Measurements from ENCODE around the gene NUCB1. TPM values are rescaled to one million over a fixed set of nuclear protein-coding genes. Genes with fewer than 3 reads are reported as not detected.

The NUCB1 gene
- polyA plus RNA-seq, 5 donors, result 137 to 239 (median 180) TPM

Other genes with a start within 250 kb of the NUCB1 start
- gene NTN5, start 227.3 kb upstream of the NUCB1 start, polyA plus RNA-seq (ENCODE audit: insufficient read depth in 1 of 5, insufficient read length in 5 of 5, low replicate concordance in 1 of 5), result 1 to 10 TPM in 3 of 5 donors, under 1 TPM in 2; 0.43 to 2.2 (median 1.5) TPM
- 1 to 10 TPM; 1.5 to 3.2 (median 2.3) TPM for gene FUT2, start 204.3 kb upstream of the NUCB1 start, polyA plus RNA-seq (ENCODE audit: insufficient read depth in 1 of 5, insufficient read length in 5 of 5, low replicate concordance in 1 of 5)
- gene MAMSTR, start 180.6 kb upstream of the NUCB1 start, polyA plus RNA-seq (ENCODE audit: insufficient read depth in 1 of 5, insufficient read length in 5 of 5, low replicate concordance in 1 of 5), result 10 to 100 TPM in 1 of 5 donors, 1 to 10 TPM in 4; 4.3 to 11.8 (median 4.6) TPM
- 10 to 100 TPM; 14.6 to 29.8 (median 17.7) TPM for gene RASIP1, start 159.7 kb upstream of the NUCB1 start, polyA plus RNA-seq (ENCODE audit: insufficient read depth in 1 of 5, insufficient read length in 5 of 5, low replicate concordance in 1 of 5)
- gene IZUMO1, start 153.4 kb upstream of the NUCB1 start, polyA plus RNA-seq (ENCODE audit: insufficient read depth in 1 of 5, insufficient read length in 5 of 5, low replicate concordance in 1 of 5), result 1 to 10 TPM in 4 of 5 donors, under 1 TPM in 1; 0.40 to 2.1 (median 1.6) TPM
- gene FUT1, start 147.7 kb upstream of the NUCB1 start, polyA plus RNA-seq (ENCODE audit: insufficient read depth in 1 of 5, insufficient read length in 5 of 5, low replicate concordance in 1 of 5), result 1 to 10 TPM; 4.5 to 7.0 (median 5.8) TPM
- gene FGF21, start 144.8 kb upstream of the NUCB1 start, polyA plus RNA-seq (ENCODE audit: insufficient read depth in 1 of 5, insufficient read length in 5 of 5, low replicate concordance in 1 of 5), result not detected
- 10 to 100 TPM; 33.3 to 58.9 (median 42.9) TPM for gene BCAT2, start 89.3 kb upstream of the NUCB1 start, polyA plus RNA-seq (ENCODE audit: insufficient read depth in 1 of 5, insufficient read length in 5 of 5, low replicate concordance in 1 of 5)
- 1 to 10 TPM; 6.9 to 9.9 (median 8.6) TPM for gene HSD17B14, start 63.8 kb upstream of the NUCB1 start, polyA plus RNA-seq (ENCODE audit: insufficient read depth in 1 of 5, insufficient read length in 5 of 5, low replicate concordance in 1 of 5)
- gene PLEKHA4, start 31.7 kb upstream of the NUCB1 start, polyA plus RNA-seq (ENCODE audit: insufficient read depth in 1 of 5, insufficient read length in 5 of 5, low replicate concordance in 1 of 5), result 10 to 100 TPM; 12.9 to 23.2 (median 15.5) TPM
- gene PPP1R15A, start 27.9 kb upstream of the NUCB1 start, polyA plus RNA-seq (ENCODE audit: insufficient read depth in 1 of 5, insufficient read length in 5 of 5, low replicate concordance in 1 of 5), result 10 to 100 TPM; 38.6 to 72.3 (median 53.5) TPM
- 1 to 10 TPM in 3 of 5 donors, under 1 TPM in 2; 0.70 to 1.5 (median 1.3) TPM for gene TULP2, start 1.6 kb upstream of the NUCB1 start, polyA plus RNA-seq (ENCODE audit: insufficient read depth in 1 of 5, insufficient read length in 5 of 5, low replicate concordance in 1 of 5)
- 1 to 10 TPM in 4 of 5 donors, under 1 TPM in 1; 0.80 to 2.4 (median 1.6) TPM for gene DHDH, start 33.4 kb downstream of the NUCB1 start, polyA plus RNA-seq (ENCODE audit: insufficient read depth in 1 of 5, insufficient read length in 5 of 5, low replicate concordance in 1 of 5)
- 10 to 100 TPM; 41.9 to 96.2 (median 62.0) TPM for gene BAX, start 54.6 kb downstream of the NUCB1 start, polyA plus RNA-seq (ENCODE audit: insufficient read depth in 1 of 5, insufficient read length in 5 of 5, low replicate concordance in 1 of 5)
- 1,000 to 10,000 TPM; 1,127 to 1,622 (median 1,142) TPM for gene FTL, start 65.0 kb downstream of the NUCB1 start, polyA plus RNA-seq (ENCODE audit: insufficient read depth in 1 of 5, insufficient read length in 5 of 5, low replicate concordance in 1 of 5)
- 10 to 100 TPM; 36.9 to 54.5 (median 44.4) TPM for gene GYS1, start 93.0 kb downstream of the NUCB1 start, polyA plus RNA-seq (ENCODE audit: insufficient read depth in 1 of 5, insufficient read length in 5 of 5, low replicate concordance in 1 of 5)
- 10 to 100 TPM; 58.1 to 98.7 (median 76.1) TPM for gene RUVBL2, start 93.6 kb downstream of the NUCB1 start, polyA plus RNA-seq (ENCODE audit: insufficient read depth in 1 of 5, insufficient read length in 5 of 5, low replicate concordance in 1 of 5)
- under 1 TPM in 1 of 5 donors, not detected in 4; 0.23 TPM for gene LHB, start 116.8 kb downstream of the NUCB1 start, polyA plus RNA-seq (ENCODE audit: insufficient read depth in 1 of 5, insufficient read length in 5 of 5, low replicate concordance in 1 of 5)
- gene CGB3, start 124.0 kb downstream of the NUCB1 start, polyA plus RNA-seq (ENCODE audit: insufficient read depth in 1 of 5, insufficient read length in 5 of 5, low replicate concordance in 1 of 5), result not detected
- gene CGB2, start 131.6 kb downstream of the NUCB1 start, polyA plus RNA-seq (ENCODE audit: insufficient read depth in 1 of 5, insufficient read length in 5 of 5, low replicate concordance in 1 of 5), result not detected
- not detected for gene CGB1, start 136.6 kb downstream of the NUCB1 start, polyA plus RNA-seq (ENCODE audit: insufficient read depth in 1 of 5, insufficient read length in 5 of 5, low replicate concordance in 1 of 5)
- gene CGB5, start 143.5 kb downstream of the NUCB1 start, polyA plus RNA-seq (ENCODE audit: insufficient read depth in 1 of 5, insufficient read length in 5 of 5, low replicate concordance in 1 of 5), result under 1 TPM in 2 of 5 donors, not detected in 3; 0.30 to 0.59 TPM
- gene CGB8, start 148.8 kb downstream of the NUCB1 start, polyA plus RNA-seq (ENCODE audit: insufficient read depth in 1 of 5, insufficient read length in 5 of 5, low replicate concordance in 1 of 5), result under 1 TPM in 1 of 5 donors, not detected in 4; 0.31 TPM
- under 1 TPM in 4 of 5 donors, not detected in 1; 0.22 to 0.41 (median 0.35) TPM for gene CGB7, start 157.4 kb downstream of the NUCB1 start, polyA plus RNA-seq (ENCODE audit: insufficient read depth in 1 of 5, insufficient read length in 5 of 5, low replicate concordance in 1 of 5)
- gene NTF4, start 164.5 kb downstream of the NUCB1 start, polyA plus RNA-seq (ENCODE audit: insufficient read depth in 1 of 5, insufficient read length in 5 of 5, low replicate concordance in 1 of 5), result 1 to 10 TPM in 3 of 5 donors, under 1 TPM in 2; 0.31 to 1.6 (median 1.1) TPM
- gene KCNA7, start 172.4 kb downstream of the NUCB1 start, polyA plus RNA-seq (ENCODE audit: insufficient read depth in 1 of 5, insufficient read length in 5 of 5, low replicate concordance in 1 of 5), result under 1 TPM; 0.04 to 0.18 (median 0.06) TPM
- 100 to 1,000 TPM; 292 to 376 (median 365) TPM for gene SNRNP70, start 185.1 kb downstream of the NUCB1 start, polyA plus RNA-seq (ENCODE audit: insufficient read depth in 1 of 5, insufficient read length in 5 of 5, low replicate concordance in 1 of 5)
- 10 to 100 TPM in 2 of 5 donors, 1 to 10 TPM in 3; 6.4 to 14.5 (median 8.3) TPM for gene LIN7B, start 214.1 kb downstream of the NUCB1 start, polyA plus RNA-seq (ENCODE audit: insufficient read depth in 1 of 5, insufficient read length in 5 of 5, low replicate concordance in 1 of 5)
- gene C19orf73, start 218.8 kb downstream of the NUCB1 start, polyA plus RNA-seq (ENCODE audit: insufficient read depth in 1 of 5, insufficient read length in 5 of 5, low replicate concordance in 1 of 5), result under 1 TPM in 3 of 5 donors, not detected in 2; 0.24 to 0.39 (median 0.28) TPM
- 10 to 100 TPM in 1 of 5 donors, 1 to 10 TPM in 4; 4.7 to 10.4 (median 7.1) TPM for gene PPFIA3, start 219.2 kb downstream of the NUCB1 start, polyA plus RNA-seq (ENCODE audit: insufficient read depth in 1 of 5, insufficient read length in 5 of 5, low replicate concordance in 1 of 5)

Measured in right lung (tissue), 5 donors.